GM19239 (cell line): Measurements from ENCODE around the gene SEPTIN8.
"Not testable (repeated sequence)": the region's sequence is repeated elsewhere in the genome, so short reads cannot be mapped to it uniquely, and the experiment has no call there.

Experiments
- DNase-seq: peaks from one replicate; pipeline ENCODE4 v3.0.0; 2011; ENCODE audit warnings: low spot score; ENCODE audit not compliant: insufficient read length
- FAIRE-seq: peaks from 2 replicates; lab custom pipeline; 2011; peaks lifted over from hg19 to GRCh38; lab: Jason Lieb, UNC

The SEPTIN8 gene

DNA sequence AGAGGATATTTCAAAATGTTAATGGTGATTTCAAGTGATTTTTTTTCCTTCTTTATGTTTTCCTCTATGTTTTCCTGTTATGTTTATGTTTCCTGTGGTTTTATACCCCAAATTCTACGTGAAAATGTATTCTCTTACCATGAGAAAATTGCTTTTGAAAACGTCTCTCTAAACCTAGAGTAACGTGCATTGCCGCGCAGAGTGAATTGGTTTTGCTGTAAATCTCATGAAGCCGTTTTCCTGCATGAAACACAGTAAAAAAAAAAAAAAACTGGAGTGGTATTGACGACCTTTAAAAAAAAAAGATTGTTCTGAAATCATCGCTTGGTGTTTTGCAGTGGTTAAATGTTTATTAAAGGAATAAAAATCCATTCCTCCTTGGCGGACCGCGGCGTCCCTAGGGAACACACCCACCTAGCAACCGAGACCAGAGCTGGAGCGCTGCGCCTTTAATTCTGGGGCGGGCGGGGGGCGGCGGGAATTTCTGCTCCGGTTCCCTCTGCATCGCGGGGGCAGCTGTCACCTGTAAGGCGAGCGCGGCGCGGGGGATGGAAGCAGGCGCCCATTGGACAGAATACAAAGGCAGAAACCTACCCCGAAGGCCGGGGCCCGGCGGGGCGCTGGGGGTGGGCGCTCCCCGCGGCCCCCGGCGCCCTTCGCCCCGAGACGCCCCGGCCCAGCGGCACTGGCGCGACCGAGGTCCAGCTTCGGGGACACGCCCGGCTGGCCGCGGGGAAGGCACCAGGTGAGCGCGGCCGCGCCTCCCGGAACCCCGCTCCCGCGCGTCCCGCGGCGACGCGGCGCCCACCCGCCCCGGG is 36.0 kb upstream of the SEPTIN8 start, which contains the start of gene SOWAHA:
Gene SOWAHA (plus strand): TSS at position 522 of the 818 bp plus-strand sequence. CDS start 320 bp downstream, outside the sequence.
- FAIRE-seq (no peak), DNase-seq (no peak)

- DNase-seq, result no peak
- no peak for FAIRE-seq
Measured at GRCh38 chr5:132812123-132812765, 35.2 kb upstream of the SEPTIN8 start.

DNA sequence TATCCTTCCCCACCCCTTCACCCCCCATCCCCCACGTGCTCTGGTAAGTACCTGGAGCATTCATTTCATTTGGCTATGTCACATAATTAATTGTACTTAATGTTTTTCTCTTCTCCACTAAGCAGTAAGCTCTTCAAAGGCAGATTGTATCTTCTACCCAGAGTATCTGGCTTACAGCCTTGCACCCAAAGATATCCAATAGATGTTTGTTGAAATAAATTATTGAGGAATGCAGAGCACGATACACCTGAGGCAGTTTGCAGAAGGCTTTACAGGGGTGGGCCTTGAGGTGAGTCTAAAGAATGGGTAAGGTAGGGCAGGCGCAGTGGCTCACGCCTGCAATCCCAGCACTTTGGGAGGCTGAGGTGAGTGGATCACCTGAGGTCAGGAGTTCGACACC is 33.6 kb upstream of the SEPTIN8 start:
- FAIRE-seq, result no peak
- no peak for DNase-seq

DNA sequence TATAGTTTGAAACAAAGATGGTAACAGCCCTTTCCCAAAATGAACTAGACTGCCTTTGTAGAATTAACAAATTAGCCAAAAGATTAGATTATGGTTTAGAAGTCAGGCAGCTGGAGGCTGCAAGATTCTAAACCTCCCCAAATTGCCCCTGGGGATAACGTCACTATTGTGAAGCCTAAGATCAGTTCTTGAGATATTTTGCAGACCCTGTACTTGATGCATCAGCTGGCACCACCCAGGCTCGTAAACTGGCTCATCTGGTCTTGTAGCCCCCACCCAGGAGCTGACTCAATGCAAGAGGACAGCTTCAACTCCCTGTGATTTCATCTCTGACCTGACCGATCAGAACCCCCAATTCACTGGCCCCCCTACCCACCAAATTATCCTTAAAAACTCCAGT is 31.8 kb upstream of the SEPTIN8 start:
- FAIRE-seq (no peak), DNase-seq (no peak)

- FAIRE-seq, result no peak
- DNase-seq, result no peak
Measured at GRCh38 chr5:132808448-132808847, 31.4 kb upstream of the SEPTIN8 start.

GRCh38 chr5:132807163-132807838 is 30.3 kb upstream of the SEPTIN8 start:
- no peak for DNase-seq

DNA sequence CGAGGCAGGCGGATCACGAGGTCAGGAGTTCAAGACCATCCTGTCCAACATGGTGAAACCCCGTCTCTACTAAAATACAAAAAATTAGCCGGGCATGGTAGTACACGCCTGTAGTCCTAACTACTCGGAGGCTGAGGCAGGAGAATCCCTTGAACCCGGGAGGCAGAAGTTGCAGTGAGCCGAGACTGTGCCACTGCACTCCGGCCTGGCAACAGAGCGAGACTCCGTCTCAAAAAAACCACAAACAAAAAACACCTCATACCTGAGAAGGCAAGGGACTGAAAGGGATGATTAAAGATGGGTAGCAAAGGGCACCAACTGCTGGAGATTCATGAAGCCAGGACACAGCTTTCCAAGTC is 29.7 kb upstream of the SEPTIN8 start:
- not testable (repeated sequence) for FAIRE-seq, DNase-seq

More at GRCh38 chr5:132807163-132807838, 30.3 kb upstream of the SEPTIN8 start:
- no peak for FAIRE-seq

DNA sequence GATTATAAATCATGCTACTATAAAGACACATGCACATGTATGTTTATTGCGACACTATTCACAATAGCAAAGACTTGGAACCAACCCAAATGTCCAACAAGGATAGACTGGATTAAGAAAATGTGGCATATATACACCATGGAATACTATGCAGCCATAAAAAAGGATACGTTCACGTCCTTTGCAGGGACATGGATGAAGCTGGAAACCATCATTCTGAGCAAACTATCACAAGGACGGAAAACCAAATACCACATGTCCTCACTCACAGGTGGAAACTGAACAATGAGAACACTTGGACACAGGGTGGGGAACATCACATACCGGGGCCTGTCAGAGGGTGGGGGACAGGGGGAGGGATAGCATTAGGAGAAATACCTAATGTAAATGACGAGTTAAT is 28.8 kb upstream of the SEPTIN8 start:
- not testable (repeated sequence) for DNase-seq, FAIRE-seq

- not testable (repeated sequence) for FAIRE-seq, DNase-seq
Measured at GRCh38 chr5:132804219-132804618, 27.2 kb upstream of the SEPTIN8 start.

DNA sequence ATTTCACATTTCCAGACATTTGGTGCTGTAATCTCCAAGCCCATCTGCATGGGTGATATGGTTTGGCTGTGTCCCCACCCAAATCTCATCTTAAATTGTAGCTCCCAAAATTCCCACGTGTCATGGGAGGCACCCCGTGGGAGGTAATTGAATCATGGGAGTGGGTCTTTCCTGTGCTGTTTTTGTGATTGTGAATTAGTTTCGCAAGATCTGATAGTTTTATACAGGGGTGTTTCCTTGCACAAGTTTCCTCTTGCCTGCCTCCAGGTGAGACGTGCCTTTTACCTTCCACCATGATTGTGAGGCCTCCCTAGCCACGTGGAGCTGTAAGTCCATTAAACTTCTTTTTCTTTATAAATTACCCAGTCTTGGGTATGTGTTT is 25.6 kb upstream of the SEPTIN8 start:
- not testable (repeated sequence) for FAIRE-seq, DNase-seq

DNA sequence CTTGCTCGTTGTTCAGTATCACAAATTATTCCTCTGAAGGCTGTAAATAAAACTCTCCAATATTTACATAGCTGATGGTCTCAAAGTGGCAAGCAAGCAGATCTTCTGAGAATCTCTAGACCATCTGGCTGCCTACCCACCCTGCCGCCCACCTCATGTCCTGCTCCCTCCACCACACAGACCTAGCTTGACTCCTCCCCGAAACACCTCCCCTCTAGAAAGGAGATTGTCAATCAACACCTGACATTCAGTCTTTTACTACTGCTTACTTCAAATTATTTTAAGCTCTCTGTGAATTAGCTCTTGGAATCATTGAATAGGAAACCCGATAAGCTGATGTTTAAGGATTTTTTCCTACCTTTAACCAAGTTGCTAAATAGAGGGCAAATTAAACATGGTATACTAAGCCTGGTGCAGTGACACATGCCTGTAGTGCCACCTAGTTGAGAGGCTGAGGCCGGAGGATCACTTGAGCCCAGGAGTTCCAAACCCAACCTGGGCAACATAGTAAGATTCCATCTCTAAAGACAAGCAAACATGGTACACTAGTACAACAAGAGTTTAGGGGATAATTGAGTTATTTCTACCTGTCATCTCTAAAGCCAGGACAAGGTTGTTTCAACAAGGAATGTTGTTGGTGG is 25.1 kb upstream of the SEPTIN8 start:
- DNase-seq, result no peak
- no peak for FAIRE-seq

- FAIRE-seq (no peak), DNase-seq (no peak)
Measured at GRCh38 chr5:132800545-132800944, 23.5 kb upstream of the SEPTIN8 start.

GRCh38 chr5:132799392-132799791 is 22.4 kb upstream of the SEPTIN8 start:
- FAIRE-seq (no peak), DNase-seq (no peak)

- no peak for DNase-seq
- no peak for FAIRE-seq
Measured at GRCh38 chr5:132797651-132798050, 20.6 kb upstream of the SEPTIN8 start.

GRCh38 chr5:132791026-132791425 is 14.0 kb upstream of the SEPTIN8 start:
- FAIRE-seq, result no peak
- DNase-seq, result no peak

- DNase-seq (no peak), FAIRE-seq (no peak)
Measured at GRCh38 chr5:132790201-132790865, 13.3 kb upstream of the SEPTIN8 start.

DNA sequence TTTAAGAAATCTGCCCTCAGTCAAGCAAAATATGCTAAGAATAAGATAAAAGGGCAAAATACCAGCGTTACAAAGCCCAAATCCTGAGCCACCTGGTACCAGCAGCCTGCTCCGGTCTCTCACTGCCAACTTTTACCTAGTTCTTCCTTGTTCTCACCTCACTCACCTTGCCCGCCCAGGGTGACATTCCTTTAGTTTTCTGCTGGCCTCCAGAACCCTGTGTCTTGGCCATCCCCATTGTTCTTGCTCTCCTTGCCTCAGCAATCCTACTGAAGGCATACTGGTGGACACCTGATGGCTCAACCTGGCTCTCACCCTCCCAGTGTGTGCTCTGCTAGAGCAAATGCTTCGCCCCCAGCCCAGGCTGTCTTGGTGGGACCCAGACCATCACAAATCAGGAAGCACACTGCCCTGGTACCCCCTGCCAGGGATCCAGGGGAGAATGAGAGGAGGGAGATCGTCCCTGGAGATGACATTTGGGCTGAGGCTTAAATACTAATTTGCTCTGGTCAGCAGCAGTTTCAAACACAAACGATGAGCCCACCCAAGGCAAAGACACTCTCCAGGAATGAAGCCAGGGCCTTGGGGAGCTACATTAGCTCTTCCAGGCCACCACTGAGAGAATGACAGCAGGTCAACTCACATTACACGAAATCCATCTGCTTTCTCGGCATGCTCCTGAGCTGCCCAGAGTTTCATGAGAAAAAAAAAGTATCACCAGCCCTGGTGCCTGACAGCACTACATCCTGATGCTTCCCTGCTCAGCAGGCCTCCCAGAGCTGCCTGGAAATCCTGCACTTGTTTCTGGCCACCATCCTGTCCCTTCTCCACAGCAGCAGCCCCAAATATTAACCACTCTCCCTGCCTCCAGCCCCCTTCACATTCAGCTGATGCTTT is 12.2 kb upstream of the SEPTIN8 start:
- FAIRE-seq (no peak), DNase-seq (no peak)

- no peak for DNase-seq
- no peak for FAIRE-seq
Measured at GRCh38 chr5:132788508-132788907, 11.5 kb upstream of the SEPTIN8 start.

DNA sequence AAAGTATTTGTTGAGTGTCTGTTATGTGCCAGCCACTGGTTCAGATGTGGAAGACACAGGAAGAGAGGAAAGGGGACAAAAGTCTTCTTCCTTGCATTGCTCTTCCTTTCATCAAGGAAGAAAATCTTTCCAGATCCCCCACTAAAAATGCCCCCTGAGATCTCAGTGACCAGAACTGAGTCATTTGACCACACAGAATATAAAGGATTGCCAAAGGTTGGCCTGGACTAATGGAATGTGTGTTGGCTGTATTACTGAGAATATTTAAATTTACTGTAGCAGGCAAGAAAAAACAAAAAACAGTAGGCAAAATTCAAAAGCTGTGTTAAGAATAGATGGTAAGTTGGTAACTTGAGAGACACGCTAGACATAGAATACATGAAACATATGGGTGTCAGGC is 10.0 kb upstream of the SEPTIN8 start:
- DNase-seq (no peak), FAIRE-seq (no peak)
